ENCODE results near the gene CELF2.

CELF2 gene

DNA sequence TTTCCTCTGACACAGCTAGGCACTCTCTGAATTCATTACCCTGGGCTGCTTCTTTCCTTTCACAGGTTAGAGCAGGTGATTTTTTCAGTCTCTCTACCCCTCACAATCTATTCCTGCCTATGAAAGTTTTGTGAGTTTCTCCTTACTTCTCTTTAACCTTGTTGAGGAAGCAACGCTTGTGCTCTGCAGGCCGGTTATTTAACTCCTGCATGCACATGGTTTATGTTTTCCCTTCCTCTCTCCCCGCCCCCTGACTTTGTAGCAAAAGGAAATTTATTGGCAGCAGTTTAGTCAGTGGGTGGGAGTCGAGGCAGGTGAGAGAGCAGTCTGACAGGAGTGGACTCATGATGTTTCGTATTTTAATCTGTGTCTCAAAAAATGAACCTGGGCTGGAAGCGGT is 91.9 kb downstream of the CELF2 start:
- peaks cover 0 to 5% (median 0%) of the 10 kb centered on the region in 3 donors for H3K9me3 ChIP-seq
- H3K27ac ChIP-seq: no peak overlapping the region
- intact Hi-C loops (cut with DNase I; ENCODE audit: low total_unique reads): no loop called here

GRCh38 chr10:11110539-11110938 is 92.9 kb downstream of the CELF2 start:
- no peak overlapping the region for H3K27ac ChIP-seq
- H3K4me1 ChIP-seq: no peaks in the 10 kb centered on the region
- H3K27me3 ChIP-seq: no peaks in the 10 kb centered on the region
- intact Hi-C loops (cut with DNase I; ENCODE audit: low total_unique reads): no loop called here
- H3K9me3 ChIP-seq: peaks cover 0 to 5% (median 0%) of the 10 kb centered on the region in 3 donors
- TF ChIP-seq, protein P1, sequence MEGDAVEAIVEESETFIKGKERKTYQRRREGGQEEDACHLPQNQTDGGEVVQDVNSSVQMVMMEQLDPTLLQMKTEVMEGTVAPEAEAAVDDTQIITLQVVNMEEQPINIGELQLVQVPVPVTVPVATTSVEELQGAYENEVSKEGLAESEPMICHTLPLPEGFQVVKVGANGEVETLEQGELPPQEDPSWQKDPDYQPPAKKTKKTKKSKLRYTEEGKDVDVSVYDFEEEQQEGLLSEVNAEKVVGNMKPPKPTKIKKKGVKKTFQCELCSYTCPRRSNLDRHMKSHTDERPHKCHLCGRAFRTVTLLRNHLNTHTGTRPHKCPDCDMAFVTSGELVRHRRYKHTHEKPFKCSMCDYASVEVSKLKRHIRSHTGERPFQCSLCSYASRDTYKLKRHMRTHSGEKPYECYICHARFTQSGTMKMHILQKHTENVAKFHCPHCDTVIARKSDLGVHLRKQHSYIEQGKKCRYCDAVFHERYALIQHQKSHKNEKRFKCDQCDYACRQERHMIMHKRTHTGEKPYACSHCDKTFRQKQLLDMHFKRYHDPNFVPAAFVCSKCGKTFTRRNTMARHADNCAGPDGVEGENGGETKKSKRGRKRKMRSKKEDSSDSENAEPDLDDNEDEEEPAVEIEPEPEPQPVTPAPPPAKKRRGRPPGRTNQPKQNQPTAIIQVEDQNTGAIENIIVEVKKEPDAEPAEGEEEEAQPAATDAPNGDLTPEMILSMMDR (IDR thresholded peaks at IDR 0.05): no peak
- no peak overlapping the region for H3K4me3 ChIP-seq
- DNase-seq: no peak
- H3K36me3 ChIP-seq: peaks cover 0 to 3% (median 0%) of the 10 kb centered on the region in 3 donors

More for the DNA sequence above, 91.9 kb downstream of the CELF2 start:
- Histone ChIP-seq H3K4me1 (no peaks in the 10 kb centered on the region), H3K36me3 (peaks cover 0 to 3% (median 0%) of the 10 kb centered on the region in 3 donors), H3K4me3 (no peak overlapping the region), H3K27me3 (no peaks in the 10 kb centered on the region)
- TF ChIP-seq, protein P1 (IDR thresholded peaks at IDR 0.05): no peak
- DNase-seq: no peak

- no peak overlapping the region for H3K27ac ChIP-seq
- TF ChIP-seq, protein P1 (IDR thresholded peaks at IDR 0.05): no peak
- intact Hi-C loops (cut with DNase I; ENCODE audit: low total_unique reads): no loop called here
These were observed 93.8 kb downstream of the CELF2 start for GRCh38 chr10:11111490-11111889.

DNA sequence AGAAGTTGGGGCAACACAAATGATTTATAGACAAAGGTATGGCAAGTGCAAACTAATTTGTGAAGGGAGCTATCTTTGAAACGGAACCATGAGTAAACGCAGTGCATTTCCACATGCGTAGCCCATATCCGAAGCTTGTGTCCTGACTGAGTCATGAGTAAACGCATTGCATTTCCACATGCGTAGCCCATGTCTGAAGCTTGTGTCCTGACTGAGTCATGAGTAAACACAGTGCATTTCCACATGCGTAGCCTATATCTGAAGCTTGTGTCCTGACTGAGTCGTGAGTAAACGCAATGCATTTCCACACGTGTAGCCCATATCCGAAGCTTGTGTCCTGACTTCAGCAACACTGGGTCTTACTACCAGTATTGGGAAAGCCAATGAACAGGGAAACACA is 95.0 kb downstream of the CELF2 start:
- peaks cover 0 to 5% (median 0%) of the 10 kb centered on the region in 3 donors for H3K9me3 ChIP-seq
- TF ChIP-seq, protein P1 (IDR thresholded peaks at IDR 0.05): no peak
- no peaks in the 10 kb centered on the region for H3K4me1 ChIP-seq
- intact Hi-C loops (cut with DNase I; ENCODE audit: low total_unique reads): no loop called here
- H3K4me3 ChIP-seq: no peak overlapping the region
- H3K36me3 ChIP-seq: peaks cover 0 to 3% (median 0%) of the 10 kb centered on the region in 3 donors
- DNase-seq: no peak
- no peak overlapping the region for H3K27ac ChIP-seq
- H3K27me3 ChIP-seq: no peaks in the 10 kb centered on the region

More at GRCh38 chr10:11111490-11111889, 93.8 kb downstream of the CELF2 start:
- Histone ChIP-seq H3K9me3 (peaks cover 0 to 5% (median 0%) of the 10 kb centered on the region in 3 donors), H3K4me1 (no peaks in the 10 kb centered on the region), H3K36me3 (peaks cover 0 to 3% (median 0%) of the 10 kb centered on the region in 3 donors), H3K4me3 (no peak overlapping the region), H3K27me3 (no peaks in the 10 kb centered on the region)
- no peak for DNase-seq

- Histone ChIP-seq H3K27ac (no peak overlapping the region), H3K36me3 (peaks cover 0 to 3% (median 0%) of the 10 kb centered on the region in 3 donors), H3K4me1 (no peaks in the 10 kb centered on the region), H3K4me3 (no peak overlapping the region), H3K9me3 (peaks cover 0 to 5% (median 0%) of the 10 kb centered on the region in 3 donors), H3K27me3 (no peaks in the 10 kb centered on the region)
- TF ChIP-seq, protein P1 (IDR thresholded peaks at IDR 0.05): peak in 1 of 2 experiments; percentile 19
- intact Hi-C loops (cut with DNase I; ENCODE audit: low total_unique reads): no loop called here
- DNase-seq: no peak
These were observed 95.5 kb downstream of the CELF2 start for GRCh38 chr10:11113156-11113555.

DNA sequence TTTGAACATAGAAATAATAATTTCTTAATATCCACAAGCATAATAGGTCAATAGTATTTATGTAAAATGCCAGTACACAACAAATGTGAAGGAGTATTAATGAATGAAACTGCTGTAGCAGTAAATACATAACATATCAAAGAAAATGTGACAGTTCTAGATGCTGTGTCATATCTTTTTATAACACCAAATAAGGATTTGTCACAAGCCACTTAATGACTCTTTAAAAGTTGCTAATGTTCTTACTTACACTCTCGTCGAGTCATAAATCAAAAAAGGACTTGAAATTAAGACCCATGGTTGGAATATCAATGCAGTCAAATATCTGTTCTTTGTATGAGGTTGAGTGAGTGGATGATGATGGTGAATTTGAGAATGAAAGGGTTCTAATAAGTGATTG is 96.6 kb downstream of the CELF2 start:
- intact Hi-C loops (cut with DNase I; ENCODE audit: low total_unique reads): no loop called here
- H3K27ac ChIP-seq: no peak overlapping the region

More for the DNA sequence above, 96.6 kb downstream of the CELF2 start:
- H3K4me3 ChIP-seq: no peak overlapping the region
- H3K36me3 ChIP-seq: peaks cover 0 to 3% (median 0%) of the 10 kb centered on the region in 3 donors
- no peaks in the 10 kb centered on the region for H3K27me3 ChIP-seq
- TF ChIP-seq, protein P1 (IDR thresholded peaks at IDR 0.05): no peak
- H3K4me1 ChIP-seq: no peaks in the 10 kb centered on the region
- DNase-seq: no peak
- peaks cover 0 to 5% (median 0%) of the 10 kb centered on the region in 3 donors for H3K9me3 ChIP-seq
